Measurements from ENCODE around the gene TRIB2. TPM values are rescaled to one million over a fixed set of nuclear protein-coding genes. Genes with fewer than 3 reads are reported as not detected.

The TRIB2 gene
- 9.9 and 137 TPM in 2 replicates for total RNA-seq

DNA sequence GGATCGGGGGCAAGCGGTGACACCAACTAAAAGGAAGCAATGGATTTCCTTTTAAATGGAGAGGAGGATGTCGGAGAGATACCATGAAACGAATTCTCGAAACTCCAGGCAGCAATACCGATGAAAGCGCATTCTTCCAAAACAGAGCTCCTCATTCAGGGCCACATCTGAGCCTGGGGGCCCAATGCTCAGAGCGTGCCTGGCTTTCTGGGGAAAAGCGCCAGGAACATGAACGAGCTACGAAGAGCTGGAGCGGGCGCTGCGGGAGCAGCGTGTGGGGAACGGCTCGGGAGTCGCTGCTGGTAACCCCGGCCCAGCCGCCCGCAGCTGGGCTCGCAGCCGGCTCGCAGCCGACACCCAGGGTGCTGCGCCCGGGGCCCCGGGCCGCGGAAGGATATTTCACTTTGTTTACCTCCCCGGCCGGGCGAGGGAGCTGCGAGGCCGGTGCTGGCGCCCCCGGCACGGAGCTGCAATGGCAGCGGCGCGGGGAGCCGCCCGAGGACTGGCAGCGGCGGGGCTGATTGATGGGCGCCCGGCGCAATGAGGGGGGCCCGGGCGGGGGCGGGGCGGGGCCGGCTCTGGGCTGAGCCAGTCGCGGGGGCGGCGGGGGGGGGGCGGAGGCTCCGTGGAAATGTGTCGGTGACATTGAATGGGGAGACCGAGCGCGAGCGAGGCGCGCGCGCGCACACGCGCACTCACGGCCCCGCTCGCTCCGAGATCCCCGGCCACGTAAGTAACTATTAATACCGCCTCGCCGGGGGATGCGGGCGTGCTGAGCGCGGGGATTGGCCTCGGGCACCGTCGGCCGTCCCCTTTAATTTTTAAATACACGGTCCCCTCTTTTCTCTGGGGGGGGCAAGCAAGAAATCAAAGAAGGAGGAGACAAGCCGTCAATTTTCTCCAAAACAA is at the start of gene TRIB2:
TSS of gene TRIB2 (plus strand) at position 655 of the 909 bp plus-strand sequence. CDS start 1,372 bp downstream, outside the sequence.

Measured in pericardium fibroblast (primary cell).